NCI-H187 treated with DMSO at 0.1 percent for 48 hours (cell line): ENCODE measurements around the gene DNAI2.

Source experiments
- DNase-seq: peaks from one replicate; lab custom pipeline; 2025; lab: John Stamatoyannopoulos, UW

DNAI2 gene

GRCh38 chr17:74339537-74340195 is 65.6 kb downstream of the DNAI2 start:
- DNase-seq, result no peak

DNA sequence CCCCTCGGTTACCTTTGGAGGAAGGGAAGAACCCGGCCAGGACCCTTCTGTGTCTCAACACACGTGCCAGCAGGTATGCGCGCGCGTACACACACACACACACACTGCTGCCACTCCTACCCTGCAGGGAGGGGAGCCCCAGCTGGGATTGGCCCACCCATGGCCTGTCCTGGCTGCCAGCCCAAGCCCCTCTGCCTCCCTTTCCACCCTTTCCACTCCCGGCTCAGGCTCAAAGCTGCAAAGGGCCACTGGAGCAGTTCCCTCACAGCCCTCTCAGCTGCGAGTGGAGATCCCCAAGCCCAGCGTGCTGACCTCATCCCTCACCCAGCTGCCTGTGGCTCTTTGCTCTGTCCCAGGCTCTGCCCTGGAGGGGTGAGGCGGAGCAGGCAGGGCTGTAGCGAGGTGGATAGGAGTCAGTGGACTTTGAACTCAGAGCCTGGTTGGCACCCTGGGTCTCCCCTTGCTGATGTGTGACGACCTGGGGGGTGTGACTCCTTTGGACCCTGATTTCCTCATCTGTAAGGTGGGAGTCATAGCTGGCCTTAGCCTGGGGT is 66.5 kb downstream of the DNAI2 start:
- DNase-seq, result no peak

DNA sequence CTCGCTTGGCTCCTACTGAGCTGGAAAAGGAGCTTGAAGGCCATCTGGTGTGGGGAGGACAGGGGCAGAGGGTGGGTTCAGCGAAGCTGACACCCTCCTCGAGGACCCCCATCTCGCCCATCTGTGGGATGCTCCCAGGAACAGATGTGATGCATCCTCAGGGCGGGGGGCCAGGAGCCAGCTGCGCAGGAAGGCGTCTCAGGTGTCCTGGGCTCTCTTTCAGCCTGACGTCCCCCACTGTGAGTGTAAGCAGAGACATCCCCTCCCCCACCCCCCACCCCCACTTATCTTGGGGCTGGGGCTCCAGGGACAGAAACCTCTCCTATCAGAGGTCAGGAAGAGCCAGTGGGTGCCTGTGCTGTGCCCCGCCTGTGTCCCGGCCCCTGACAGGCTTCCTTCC is 68.2 kb downstream of the DNAI2 start:
- no peak for DNase-seq

DNA sequence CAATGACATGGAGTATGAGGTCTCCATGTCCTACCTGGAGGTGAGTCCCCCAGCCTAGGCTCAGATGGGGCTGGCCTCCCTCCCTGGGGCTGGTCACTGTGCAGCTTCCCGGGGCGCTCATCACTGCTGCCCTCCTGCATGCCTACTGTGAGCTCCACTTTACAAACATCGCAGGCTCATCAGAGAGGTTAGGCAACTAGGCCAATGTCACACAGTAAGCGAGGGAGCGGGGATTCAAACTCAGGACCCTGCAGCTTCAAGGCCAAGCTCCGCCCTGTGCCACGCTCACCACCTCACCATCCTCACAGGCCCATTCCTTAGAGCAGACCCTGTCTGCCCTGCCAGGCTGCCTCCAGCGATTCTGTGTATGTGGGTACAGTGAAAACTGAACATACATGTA is 69.1 kb downstream of the DNAI2 start:
- DNase-seq, result no peak

- DNase-seq, result no peak
Observed at GRCh38 chr17:74343526-74344284, 69.7 kb downstream of the DNAI2 start.

- DNase-seq, result no peak
Observed at GRCh38 chr17:74344658-74345057, 70.6 kb downstream of the DNAI2 start.

GRCh38 chr17:74345433-74346241 is 71.6 kb downstream of the DNAI2 start:
- no peak for DNase-seq

DNA sequence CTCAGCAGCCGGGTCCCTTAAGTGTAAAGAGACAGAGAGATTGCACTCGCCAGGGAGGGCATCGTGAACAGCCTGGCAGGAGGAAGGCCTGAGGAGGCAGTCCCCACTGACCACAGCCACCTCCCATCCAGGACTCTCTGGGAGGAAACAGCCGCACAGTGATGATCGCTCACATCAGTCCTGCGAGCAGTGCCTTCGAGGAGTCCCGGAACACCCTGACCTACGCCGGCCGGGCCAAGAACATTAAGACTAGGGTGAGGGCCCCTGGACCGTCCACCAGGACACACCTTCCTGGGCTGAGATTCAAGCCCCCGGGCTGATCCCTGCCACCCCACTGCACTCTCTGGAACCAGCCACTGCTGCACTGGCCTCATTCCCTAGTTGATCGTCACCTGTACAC is 73.6 kb downstream of the DNAI2 start:
- DNase-seq, result no peak

GRCh38 chr17:74349120-74349519 is 75.1 kb downstream of the DNAI2 start:
- no peak for DNase-seq

DNA sequence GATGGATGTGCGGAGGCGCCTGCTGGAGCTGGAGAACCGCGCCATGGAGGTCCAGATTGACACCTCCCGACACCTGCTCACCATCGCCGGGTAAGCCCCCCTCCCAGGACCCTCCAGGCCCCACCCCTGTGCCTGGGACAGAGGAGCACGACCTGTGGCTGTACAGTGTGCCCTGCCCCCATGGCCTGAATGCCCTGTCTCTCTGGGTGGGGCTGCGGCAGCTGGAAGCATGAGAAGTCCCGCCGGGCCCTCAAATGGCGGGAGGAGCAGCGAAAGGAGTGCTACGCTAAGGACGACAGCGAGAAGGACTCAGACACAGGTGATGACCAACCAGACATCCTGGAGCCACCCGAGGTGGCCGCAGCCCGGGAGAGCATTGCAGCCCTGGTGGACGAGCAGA is 76.5 kb downstream of the DNAI2 start:
- DNase-seq, result no peak

DNA sequence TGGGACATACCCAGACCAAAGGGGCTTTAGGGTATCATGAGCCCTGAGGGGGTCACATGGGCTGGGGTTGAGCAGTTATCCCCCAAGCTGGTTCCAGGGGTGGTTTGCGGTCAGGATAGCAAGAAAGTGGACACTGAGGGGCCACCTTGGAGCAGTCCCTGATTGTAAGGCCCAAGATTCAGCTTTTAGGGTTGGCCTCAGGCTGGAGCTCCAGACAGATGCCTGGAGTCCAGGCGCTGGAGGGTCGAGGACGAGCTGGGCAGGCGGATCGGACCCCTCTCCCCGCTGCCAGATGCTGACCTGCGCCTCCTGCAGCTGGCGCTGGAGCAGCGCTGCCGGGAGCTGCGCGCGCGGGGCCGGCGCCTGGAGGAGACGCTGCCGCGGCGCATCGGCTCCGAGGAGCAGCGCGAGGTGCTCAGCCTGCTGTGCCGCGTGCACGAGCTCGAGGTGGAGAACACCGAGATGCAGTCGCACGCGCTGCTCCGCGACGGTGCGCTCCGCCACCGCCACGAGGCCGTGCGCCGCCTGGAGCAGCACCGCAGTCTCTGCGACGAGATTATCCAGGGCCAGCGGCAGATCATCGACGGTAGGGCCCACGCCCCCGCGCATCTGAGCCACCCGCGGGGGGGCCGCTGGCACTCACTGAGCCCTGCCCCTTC is 77.6 kb downstream of the DNAI2 start:
- DNase-seq, result no peak

DNA sequence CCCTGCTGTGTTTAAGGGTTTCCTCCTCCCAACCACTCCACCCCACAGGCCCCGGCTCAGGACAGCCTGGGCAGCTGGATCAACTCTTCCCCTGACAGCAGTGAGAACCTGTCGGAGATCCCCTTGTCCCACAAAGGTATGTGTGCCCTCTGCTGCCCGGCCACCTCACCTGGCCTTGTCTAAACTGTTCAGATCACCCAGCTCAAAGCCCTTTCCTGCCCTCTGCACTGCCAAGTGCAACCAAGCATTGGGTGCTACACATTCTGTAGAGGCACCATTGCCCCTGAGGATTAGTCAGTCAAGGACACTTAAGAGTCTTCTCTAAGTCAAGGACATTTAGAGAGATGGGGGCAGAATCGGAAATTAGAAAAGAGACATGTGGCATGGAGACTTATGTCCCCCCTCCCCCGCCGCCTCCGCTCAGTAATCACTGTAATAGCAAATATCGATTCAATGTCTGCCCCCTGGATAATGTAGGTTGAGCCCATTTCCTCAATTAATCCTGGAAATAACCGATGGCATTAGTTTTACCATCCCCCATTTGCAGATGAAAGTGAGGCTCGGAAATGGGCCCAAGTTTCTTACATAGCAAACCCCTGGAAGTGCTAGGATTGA is 79.5 kb downstream of the DNAI2 start:
- DNase-seq, result no peak

DNA sequence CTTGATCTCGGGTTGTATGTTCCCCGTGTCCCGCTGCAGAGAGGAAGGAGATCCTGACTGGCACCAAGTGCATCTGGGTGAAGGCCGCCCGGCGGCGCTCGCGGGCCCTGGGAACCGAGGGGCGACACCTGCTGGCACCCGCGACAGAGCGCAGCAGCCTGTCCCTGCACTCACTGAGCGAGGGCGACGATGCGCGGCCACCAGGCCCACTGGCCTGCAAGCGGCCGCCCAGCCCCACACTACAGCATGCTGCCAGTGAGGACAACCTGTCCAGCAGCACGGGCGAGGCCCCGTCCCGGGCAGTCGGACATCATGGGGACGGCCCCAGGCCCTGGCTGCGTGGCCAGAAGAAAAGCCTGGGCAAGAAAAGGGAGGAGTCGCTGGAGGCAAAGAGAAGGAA is 80.1 kb downstream of the DNAI2 start:
- DNase-seq, result no peak

DNA sequence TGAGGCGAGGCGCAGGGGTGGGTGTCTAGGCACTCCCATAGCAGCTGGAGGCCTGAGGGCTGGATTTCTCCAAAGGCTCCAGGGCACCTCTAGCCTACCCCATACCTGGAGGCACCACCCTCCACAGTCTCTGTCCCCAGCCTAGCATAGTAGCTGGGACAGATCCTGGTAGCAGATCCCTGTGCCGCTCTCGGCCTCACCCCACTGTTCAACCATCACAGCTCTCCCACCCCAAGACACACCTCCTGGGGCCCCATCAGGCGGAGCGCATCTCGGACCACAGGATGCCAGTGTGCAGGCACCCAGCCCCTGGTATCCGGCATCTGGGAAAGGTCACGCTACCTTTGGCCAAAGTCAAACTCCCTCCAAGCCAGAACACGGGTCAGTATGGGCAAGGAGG is 80.5 kb downstream of the DNAI2 start:
- no peak for DNase-seq

DNA sequence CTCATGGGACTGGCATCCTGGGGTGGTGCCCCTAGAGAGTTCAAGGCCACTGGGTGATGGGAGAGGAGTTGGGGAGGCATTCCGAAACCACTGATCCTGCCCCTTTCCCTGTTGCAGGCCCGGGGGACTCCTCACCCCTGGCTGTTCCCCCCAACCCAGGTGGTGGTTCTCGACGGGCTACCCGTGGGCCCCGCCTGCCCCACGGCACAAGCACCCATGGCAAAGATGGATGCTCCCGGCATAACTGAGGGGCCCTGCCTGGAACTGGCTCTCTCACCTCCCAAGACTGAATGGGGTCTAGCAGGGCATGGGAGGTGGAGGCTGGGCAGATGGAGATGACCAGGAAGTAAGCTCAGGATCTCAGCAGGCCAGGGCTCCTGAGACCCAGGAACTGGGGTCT is 81.0 kb downstream of the DNAI2 start:
- no peak for DNase-seq

- no peak for DNase-seq
Observed at GRCh38 chr17:74356646-74357465, 82.8 kb downstream of the DNAI2 start.

DNA sequence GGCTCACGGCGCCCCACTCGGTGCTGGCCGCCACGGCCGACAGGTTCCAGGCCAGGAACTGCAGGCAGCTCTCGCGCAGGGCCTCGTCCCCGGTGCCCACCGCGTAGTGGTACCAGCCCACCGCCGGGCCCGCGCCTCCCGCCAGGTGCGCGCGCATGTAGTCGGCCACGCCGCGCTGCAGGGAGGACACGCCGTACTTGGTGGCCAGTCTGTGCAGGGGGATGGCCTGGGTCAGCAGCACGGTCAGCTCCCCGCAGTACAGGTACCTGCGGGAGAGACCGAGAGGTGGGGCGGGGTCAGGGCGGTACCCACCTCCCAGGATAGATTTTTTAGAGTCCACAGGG is 83.4 kb downstream of the DNAI2 start:
- no peak for DNase-seq

DNA sequence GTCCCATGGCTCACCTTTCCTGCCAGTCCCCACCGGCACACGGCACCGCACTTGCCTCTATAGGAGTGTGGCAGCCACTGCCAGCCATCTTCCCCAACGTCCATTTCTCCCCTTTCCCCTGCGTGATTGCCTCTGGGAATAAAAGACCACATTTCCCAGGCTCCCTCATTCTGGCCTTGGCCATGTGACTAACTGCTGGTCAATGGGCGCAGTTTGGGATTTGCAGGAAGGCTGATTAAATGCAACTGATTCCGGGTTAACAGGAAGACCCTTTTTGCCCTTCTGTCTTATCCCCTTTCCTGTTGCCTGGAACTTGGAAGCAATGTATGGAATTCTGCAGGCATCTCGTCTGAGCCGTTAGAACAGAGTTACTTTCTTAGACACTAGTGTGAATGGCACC is 84.7 kb downstream of the DNAI2 start:
- no peak for DNase-seq

DNA sequence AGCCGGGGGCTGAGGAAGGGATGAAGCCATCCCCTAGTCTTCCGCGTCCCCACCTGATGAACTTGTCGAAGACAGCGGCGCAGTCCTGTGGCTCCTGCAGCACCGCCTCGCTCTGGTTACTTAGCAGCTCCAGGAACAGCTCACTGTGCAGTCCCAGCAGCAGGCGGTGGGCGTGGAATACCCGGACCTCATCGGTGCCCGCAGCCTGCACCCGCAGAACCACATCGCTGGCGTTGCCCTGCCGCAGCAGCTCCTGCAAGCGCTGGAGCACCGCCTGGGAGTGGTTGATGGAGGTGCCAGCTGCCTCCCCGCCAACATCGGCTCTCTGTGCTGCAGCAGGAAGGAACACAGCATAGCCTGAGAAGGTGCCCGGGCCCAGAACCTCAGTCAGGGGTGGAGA is 85.9 kb downstream of the DNAI2 start:
- no peak for DNase-seq

GRCh38 chr17:74360899-74361229 is 86.8 kb downstream of the DNAI2 start:
- no peak for DNase-seq
